HG03565 (cell line): Measurements from ENCODE around the gene APEX1.
"Not testable (repeated sequence)": the region's sequence is repeated elsewhere in the genome, so short reads cannot be mapped to it uniquely, and the experiment has no call there.

ENCODE experiments used
- ATAC-seq: cut with Tn5 transposase; IDR thresholded peaks from one replicate; pipeline ENCODE4 v1.9.1; 2021; ENCODE audit warnings: mild to moderate bottlenecking, moderate library complexity; ENCODE audit not compliant: unreplicated experiment

The APEX1 gene

DNA sequence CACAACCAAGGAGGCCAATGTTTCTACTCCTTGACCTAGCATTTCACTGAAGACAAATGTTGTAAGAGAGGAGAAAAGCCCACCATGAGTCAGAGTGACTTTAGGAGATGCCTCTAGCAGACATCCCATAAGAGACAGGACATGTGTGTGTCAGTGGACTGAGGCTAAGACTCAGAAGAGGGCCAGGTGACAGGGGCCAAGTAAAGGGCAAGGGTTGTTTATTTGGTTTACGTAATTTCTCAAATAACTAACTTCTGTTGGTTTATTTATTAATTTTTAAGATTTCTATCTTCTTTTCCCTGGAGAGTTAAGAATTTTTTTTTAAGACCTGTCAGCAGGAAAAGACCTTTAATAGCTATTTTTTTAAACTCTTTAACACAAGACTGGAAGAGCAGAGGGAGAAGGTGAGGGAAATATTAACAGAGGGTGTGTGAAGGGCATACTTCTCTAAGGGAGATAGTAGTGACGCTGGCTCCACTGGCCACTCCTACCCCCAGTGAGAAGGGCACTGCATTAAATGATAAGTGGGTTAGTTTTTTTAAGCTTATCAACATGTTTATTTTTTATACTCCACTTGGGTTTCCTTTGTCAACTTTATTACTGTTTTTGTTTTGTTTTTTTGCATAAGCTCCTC, 17.6 kb downstream of the APEX1 start:
- ATAC-seq = no peak

DNA sequence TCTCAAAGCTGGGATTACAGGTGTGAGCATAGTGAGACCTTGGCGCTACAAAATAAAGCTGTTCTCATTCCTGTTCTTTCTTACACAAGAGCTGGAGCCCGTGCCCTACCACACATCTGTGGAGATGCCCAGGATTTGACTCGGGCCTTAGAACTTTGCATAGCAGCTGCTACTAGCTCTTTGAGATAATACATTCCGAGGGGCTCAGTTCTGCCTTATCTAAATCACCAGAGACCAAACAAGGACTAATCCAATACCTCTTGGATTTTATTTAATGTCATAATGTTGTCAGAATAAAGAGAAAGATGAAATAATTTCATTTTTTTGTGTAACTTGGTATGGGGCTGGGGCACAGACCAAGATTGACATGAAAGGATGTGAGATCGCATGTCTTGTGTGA, 21.8 kb downstream of the APEX1 start:
- no peak for ATAC-seq

DNA sequence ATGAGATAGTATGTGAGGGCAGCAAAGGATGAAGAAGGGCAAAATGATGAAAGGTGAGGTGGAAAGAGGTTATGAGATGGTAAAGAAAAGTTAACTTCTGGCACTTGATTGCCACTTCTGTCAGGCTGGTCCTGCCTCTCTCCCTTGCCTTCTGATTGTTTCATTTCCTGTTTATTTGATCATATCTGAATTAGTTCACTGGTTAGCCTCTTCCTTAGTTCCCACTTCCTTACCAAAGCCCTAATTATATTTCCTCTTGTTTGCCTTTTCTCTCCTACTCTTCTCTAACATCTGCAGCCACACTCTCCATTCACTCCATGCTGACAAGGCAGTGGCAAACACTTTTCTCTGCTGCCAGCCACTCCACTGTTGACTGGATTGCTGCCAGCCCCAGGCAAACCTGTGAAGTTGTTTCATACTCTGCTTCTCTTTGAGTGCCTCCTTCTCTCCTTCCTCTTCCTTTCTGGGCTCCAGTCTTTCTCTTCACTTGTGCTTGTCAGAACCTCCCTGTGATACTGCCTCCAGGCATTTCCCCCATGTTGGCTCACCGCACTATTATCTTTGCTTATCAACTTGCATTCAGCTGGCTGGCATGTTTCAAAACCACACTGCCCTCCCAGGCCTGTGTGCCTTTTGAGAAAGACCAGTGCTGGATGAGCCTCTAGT, 22.3 kb downstream of the APEX1 start:
- ATAC-seq = no peak

DNA sequence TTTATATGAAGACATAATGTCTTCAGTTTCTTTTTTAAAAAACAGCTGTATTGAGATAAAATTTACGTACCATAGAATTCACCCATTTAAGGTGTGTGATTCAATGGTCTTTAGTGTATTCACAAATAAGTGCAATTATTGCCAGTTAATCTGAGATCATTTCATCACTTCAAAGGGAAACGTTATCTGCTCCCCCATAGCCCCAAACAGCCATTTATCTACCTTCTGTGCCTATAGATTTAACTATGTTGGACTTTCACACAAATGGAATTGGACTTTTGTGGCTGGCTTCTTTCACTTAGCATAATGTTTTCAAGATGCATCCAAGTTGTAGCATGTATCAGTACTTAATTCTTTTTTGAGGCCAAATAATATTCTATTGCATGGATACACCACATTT, 23.9 kb downstream of the APEX1 start:
- no peak for ATAC-seq

DNA sequence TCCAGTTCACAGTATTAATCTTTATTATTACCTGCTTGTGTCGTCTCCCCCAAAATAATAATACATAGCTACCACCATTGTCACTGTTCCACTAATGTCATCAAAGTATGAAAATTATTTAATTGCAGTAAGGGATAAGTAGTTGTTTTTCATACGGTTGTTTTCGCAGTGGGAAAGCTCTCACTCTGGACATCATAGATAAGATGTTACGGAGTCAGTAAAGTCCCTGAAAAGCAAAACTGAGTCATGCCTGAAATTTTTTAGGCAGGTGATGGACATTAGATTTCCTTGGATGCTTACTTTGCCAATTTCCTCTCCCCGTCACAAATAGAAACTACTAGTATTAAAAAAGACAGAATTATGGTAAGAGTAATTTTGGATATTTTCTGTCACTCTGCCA, 27.4 kb downstream of the APEX1 start:
- ATAC-seq = no peak

DNA sequence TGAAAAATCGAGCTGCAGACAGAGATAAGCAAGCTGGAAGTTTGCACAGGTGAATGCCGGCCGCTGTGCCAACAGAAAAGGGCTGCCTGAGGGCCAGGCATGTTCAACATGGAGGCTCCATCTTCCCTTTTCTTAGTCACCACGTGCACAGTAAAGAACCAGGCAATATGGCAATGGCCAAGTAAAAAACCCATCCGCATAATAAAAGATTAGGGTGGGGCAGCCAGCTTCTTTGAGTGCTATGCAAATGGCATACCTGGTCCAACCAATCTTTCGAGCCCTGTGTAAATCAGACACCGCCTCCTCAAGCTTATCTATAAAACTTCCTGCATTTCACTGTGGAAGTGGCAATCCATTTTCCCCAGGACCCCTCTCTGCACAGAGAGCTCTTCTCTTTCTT, 30.9 kb downstream of the APEX1 start:
- ATAC-seq = no peak

DNA sequence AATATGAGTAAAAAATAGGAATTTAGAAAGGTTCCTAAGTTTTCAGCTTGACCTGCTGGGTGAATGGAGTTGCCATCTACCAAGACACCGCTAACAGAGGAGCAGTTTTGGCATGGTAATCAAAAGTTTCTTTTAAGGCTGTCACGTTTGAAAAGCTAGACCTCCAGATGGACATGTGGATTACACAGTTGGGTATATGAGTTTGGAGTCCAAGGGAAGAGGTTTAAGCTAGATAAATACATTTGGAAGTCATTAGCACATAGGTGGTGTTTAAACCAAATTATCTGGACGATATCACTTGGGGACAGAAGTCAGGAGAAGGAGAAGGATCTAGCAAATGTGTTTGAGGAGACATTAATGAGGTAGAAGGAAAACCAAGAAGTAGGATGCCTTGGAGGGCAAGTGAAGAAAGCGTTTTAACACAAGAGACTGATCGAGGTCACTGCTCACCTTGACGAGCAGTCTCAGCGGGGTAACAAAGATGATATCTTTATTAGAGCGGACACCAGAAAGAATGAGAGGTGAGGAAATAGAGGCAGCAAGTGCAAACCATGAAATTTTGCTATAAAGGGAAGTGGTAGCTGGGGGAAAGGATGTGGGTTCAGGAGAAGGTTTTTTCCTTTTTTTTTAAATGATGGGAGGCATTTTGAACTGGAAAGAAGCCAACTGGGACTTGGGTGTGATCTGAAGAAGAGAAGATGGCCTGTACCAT, 31.8 kb downstream of the APEX1 start:
- no peak for ATAC-seq

DNA sequence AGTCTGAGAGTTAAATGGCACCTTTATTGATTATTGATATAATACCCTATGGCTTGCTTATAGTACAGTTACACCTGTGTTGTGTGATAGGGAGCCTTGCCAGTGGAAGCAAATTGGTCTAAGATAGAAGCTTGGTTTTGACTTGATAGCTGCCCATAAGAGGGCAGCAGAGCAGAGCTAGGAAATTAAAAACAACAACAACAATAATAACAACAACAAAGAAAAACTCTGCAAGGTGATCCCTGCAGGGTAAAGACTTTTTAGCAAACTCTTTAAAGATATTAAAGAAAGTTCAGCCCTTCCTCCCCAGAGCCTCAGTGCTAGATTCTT, 32.3 kb downstream of the APEX1 start:
- no peak for ATAC-seq

DNA sequence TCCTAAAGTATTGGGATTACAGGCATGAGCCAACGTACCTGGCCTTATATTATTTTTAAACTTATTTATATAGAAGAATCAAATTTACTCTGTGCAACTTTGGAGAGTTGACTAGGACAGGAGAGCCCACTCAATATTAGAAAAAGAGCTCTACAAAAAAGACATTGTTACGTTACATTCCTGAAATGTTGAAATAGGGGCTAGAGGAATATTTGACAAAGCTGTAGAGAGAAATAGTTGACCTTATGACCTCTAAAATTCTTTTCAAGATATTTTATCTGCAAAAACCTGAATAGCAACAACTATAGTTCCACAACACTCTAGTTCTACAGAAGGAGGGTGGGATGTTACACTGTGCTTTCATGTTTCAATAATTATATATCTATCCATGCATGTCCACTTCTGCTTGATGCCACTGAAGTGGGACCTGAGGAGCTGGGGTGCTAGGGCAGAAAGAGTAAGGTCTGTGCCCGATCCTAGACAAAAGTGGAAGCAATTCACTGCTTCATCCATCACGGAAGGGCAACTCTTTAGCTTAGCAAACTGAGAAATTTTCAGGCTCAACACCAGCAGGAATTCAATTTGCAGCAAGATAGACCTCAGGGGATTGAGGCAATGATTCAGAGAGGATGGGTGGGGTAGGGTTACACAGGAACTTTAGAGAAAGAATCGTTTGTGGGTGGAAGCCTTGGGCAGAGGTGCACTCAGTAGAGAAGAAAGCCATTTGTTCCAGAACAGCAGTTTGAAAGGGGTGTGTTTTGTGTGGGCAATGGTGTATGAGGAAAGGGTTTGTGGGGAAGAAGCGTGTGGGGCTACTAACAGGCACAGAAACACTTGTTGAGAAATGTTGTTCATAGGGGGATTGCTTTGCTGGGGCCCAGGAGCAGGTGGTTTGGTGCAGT, 34.3 kb downstream of the APEX1 start:
- ATAC-seq = no peak

DNA sequence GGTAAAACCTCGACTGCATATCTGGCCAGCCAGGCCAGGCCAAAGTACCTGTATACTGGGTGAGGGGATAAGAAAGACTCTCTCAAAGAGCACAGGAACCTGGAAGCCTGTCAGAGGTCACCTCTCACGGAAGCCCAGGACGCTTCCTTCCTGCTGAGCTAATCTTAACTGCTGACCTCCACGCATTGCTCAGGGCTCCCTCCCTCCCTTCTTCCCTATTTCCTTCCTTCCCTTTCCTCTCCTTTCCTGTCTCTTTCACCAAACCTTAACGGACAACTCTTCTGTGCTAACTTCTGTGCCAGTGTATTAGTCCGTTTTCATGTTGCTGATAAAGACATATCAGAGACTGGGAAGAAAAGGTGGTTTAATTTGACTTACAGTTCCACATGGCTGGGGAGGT, 35.5 kb downstream of the APEX1 start:
- no peak for ATAC-seq

DNA sequence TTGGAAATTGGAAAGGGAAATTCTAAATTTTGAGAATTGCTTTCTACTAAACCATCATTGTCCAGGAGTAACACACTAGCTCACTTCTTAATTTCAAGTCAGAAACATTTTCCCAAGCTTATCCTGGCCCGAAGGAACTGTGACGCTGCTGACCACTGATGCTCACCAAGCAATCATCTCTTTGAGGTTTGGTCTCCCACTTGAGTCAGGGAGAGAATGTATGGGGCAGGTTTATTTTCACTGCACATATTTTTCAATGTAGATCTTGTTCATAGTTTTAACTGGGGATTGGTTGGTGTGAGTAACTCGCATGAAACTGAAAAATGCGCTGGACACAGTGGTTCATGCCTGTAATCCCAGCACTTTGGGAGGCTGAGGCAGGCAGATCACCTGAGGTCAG, 37.5 kb downstream of the APEX1 start:
- no peak for ATAC-seq

DNA sequence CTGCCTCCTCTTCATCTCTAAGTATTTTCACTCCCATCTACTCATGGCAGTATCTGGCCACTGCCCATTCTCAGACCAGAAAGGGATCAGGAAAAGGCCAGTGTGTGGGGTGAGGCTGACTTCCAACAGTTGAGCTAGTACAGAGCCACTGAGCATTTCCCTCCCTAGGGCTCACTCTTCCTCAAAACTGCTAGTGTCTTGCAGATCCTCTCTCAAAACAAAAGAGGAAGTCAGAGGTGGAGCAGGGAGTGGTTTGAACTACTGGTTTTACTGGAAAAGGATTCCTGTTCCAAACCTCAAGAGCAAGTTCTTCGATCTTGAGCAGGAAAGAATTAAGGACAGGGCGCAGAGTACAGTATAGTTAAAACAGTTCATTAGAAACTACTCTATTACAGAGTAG, 38.6 kb downstream of the APEX1 start:
- no peak for ATAC-seq

DNA sequence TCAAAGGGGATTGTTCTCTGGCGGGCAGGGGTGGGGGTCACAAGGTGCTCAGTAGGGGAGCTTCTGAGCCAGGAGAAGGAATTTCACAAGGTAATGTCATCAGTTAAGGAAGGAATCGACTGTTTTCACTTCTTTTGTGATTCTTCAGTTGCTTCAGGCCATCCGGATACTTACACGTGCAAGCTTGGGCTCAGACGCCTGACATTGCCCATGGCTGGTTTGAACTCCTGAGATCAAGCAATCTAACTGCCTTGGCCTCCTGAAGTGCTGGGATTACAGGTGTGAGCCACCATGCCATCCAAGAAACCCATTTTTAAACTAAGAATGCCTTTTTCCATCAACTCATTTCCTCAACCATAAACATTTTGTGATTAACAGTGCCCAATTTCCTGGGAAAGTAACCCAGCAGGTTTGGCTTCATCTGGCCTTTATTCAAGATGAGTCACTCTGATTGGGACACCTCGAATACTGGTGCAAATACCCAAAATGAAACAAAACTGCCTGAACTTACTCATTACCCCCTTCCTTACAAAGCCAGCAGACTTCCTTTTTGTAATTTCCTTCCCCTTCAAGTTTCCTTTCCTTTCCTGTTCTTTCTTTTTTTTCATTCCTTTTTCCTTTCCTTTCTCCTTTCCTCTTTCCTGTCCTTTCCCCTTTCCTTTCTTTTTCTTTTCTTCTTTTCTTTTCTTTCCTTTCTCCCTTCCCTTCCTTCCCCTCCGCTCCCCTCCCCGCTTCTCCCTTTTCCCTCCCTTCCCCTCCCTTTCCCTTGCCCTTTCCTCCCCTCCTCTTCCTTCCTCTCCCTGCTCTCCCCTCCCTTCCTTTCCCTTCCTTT, 40.1 kb downstream of the APEX1 start:
- no peak for ATAC-seq

DNA sequence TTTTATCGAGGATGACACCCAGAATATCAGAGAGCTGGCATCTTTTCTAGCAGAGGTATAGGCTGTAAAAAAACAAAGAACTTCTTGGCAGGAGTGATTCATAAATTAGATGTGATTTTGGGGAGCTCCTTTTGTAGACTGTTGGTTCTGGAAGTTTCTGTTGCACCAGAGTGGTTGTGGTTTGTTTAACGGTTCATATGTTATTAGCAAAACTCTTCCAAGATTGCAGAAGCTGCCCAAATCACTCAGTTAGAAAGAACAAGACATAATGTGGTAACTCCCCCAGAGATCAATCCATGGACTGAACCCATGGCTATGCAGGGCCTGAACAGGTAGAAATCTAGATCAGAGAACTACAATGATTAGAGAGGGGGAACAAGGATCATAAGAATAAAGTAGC, 43.6 kb downstream of the APEX1 start:
- no peak for ATAC-seq

DNA sequence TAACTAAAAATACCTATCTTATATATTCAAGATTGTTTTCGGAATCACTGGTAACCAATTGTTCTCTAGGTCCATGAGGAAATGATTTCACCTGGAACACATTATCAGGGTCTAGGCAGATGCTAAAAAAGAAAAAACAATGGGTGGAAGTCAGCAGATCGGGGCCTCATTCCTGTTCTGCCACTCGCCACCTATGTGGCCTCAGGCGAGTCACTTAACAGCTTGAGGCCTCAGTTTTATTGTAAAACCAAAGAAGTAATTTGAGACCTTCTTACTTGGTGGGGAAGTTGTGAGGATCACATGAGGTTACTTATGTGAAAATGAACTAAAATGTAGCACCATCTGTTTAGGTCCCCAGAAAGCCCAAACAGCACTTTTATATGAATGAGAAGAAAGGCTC, 44.1 kb downstream of the APEX1 start:
- ATAC-seq = no peak

DNA sequence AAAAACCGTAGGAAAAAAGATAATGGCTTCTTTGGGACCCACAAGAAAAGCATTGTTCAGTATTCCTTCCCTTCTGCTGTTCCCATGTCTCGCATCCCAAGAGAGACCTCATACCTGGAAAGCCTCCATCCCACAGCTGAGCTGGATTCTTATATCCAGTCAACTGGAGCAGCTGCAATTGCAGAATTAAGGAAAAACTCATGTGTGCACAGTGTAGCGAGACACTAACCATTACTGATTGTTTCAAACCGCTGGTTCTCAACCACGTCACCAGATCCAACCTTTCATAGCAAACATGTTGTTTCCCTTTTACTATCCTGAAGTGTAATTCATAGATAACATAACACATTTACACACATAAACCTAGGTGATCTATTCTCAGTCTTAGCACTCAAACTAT, 44.9 kb downstream of the APEX1 start:
- ATAC-seq = no peak

DNA sequence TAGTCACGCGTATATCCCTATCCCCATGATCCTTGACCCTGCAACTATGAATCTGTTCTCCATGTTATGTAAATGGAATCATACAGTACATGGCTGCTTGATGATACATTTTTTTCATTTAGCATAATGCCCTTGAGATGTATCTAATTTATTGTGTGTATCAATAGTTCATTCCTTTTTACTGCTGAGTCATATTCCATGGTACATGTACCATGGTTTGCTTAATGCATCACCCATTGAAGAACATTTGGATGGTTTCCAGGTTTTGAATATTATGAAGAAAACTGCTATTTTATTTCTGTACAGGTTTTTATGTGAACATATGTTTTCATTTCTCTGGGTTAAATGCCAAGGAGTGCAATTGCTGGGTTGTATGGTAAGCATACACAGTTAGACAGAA, 46.3 kb downstream of the APEX1 start:
- ATAC-seq = no peak

DNA sequence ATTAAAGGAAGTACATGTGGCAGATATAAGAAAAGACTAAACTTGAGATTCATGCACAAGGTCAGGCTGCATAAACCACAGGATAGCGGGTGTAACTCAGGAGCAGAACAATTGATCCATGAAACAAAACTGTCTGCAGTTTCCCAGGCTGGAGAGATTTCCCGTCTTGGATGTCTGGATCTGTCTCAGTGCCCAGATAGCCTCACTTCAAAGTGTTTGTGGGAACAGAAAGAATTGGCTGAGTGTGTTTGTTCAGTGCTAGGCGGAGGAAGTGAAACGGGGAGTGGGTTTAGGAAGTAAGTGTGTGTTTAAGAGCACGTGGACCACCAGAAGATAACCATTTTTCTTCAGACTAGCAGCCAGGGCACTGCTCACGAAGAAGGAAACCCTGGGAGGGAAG, 48.9 kb downstream of the APEX1 start:
- ATAC-seq = no peak

DNA sequence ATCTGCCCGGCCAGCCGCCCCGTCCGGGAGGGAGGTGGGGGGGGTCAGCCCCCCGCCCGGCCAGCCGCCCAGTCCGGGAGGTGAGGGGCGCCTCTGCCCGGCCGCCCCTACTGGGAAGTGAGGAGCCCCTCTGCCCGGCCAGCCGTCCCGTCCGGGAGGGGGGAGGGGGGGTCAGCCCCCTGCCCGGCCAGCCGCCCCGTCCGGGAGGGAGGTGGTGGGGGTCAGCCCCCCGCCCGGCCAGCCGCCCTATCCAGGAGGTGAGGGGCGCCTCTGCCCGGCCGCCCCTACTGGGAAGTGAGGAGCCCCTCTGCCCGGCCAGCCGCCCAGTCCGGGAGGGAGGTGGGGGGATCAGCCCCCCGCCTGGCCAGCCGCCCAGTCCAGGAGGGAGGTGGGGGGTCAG, 51.2 kb downstream of the APEX1 start:
- not testable (repeated sequence) for ATAC-seq

DNA sequence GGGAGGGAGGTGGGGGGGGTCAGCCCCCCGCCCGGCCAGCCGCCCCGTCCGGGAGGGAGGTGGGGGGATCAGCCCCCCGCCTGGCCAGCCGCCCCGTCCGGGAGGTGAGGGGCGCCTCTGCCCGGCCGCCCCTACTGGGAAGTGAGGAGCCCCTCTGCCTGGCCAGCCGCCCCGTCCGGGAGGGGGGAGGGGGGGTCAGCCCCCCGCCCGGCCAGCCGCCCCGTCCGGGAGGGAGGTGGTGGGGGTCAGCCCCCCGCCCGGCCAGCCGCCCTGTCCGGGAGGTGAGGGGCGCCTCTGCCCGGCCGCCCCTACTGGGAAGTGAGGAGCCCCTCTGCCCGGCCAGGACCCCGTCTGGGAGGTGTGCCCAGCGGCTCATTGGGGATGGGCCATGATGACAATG, 51.7 kb downstream of the APEX1 start:
- not testable (repeated sequence) for ATAC-seq
